T47D (cell line): ENCODE data around the gene YAP1.
"Not testable (repeated sequence)": the region's sequence is repeated elsewhere in the genome, so short reads cannot be mapped to it uniquely, and the experiment has no call there.

Experiments
- DNase-seq, 2 experiments: peaks; one replicate each; pipeline versions ENCODE4 v3.0.0 to v3.0.0-alpha.2; 2011 to 2012; ENCODE audit warnings: low read depth in 1 of 2, low spot score in 1 of 2
- JUND ChIP-seq: IDR thresholded peaks from 2 replicates; pipeline ENCODE4 v1.6.1; 2012; ENCODE audit warnings: low read depth
- in situ Hi-C: cut with HindIII; loops from 2 replicates; pipeline ENCODE4 v1.10.0; 2016; ENCODE audit warnings: low sequenced_read_pairs, low pct_unique_long_range_greater_than_20kb

Gene YAP1

GRCh38 chr11:102184269-102184987 lies 74.2 kb downstream of the YAP1 start:
- no peak for TF ChIP-seq JUND
- in situ Hi-C loops: no loop called here
- DNase-seq: no peak

- no peak for DNase-seq
- no peak for TF ChIP-seq JUND
- in situ Hi-C loops: no loop called here
These were observed 76.4 kb downstream of the YAP1 start for GRCh38 chr11:102186551-102187191.

- in situ Hi-C loops: no loop called here
- TF ChIP-seq JUND: no peak
- DNase-seq: no peak
These were observed 77.3 kb downstream of the YAP1 start for GRCh38 chr11:102187416-102188151.

GRCh38 chr11:102188488-102188887 lies 78.2 kb downstream of the YAP1 start:
- DNase-seq: peak in 1 of 2 experiments; percentile 27
- no peak for TF ChIP-seq JUND
- in situ Hi-C loops: no loop called here

- no peak for DNase-seq
- TF ChIP-seq JUND: no peak
- in situ Hi-C loops: no loop called here
These were observed 81.6 kb downstream of the YAP1 start for GRCh38 chr11:102191832-102192231.

GRCh38 chr11:102192349-102193066 lies 82.3 kb downstream of the YAP1 start:
- in situ Hi-C loops: no loop called here
- DNase-seq: no peak

GRCh38 chr11:102194257-102194656 lies 84.0 kb downstream of the YAP1 start:
- DNase-seq: no peak
- no peak for TF ChIP-seq JUND
- in situ Hi-C loops: no loop called here

More at GRCh38 chr11:102192349-102193066, 82.3 kb downstream of the YAP1 start:
- no peak for TF ChIP-seq JUND

GRCh38 chr11:102194990-102195389 lies 84.7 kb downstream of the YAP1 start:
- in situ Hi-C loops: no loop called here
- no peak for TF ChIP-seq JUND
- no peak for DNase-seq

- TF ChIP-seq JUND: no peak
- in situ Hi-C loops: no loop called here
- DNase-seq: no peak
These were observed 86.1 kb downstream of the YAP1 start for GRCh38 chr11:102196351-102196750.

GRCh38 chr11:102196816-102197215 lies 86.6 kb downstream of the YAP1 start:
- in situ Hi-C loops: no loop called here
- no peak for DNase-seq
- no peak for TF ChIP-seq JUND

- DNase-seq: no peak
- no peak for TF ChIP-seq JUND
- in situ Hi-C loops: no loop called here
These were observed 87.5 kb downstream of the YAP1 start for GRCh38 chr11:102197670-102198139.

GRCh38 chr11:102199673-102200072 lies 89.4 kb downstream of the YAP1 start:
- TF ChIP-seq JUND: no peak
- in situ Hi-C loops: no loop called here
- DNase-seq: no peak

- not testable (repeated sequence) for DNase-seq
These were observed 90.1 kb downstream of the YAP1 start for GRCh38 chr11:102200325-102200724.

More at GRCh38 chr11:102200325-102200724, 90.1 kb downstream of the YAP1 start:
- in situ Hi-C loops: not testable (repeated sequence)
